Gastroesophageal sphincter (tissue), 4 donors: Measurements from ENCODE around the gene ELP2. TPM values are rescaled to one million over a fixed set of nuclear protein-coding genes. Genes with fewer than 3 reads are reported as not detected.

ENCODE experiments used
- ATAC-seq: fragments of 150-250 bp; one replicate; pipeline ENCODE4 v1.9.1; 2016; ENCODE audit warnings: mild to moderate bottlenecking, moderate library complexity
- H3K27ac ChIP-seq, 4 donors: fragments of 200-600 bp; sonication (generic) in 3 of 4; 1 replicate in 3 of 4; 2 replicates in 1 of 4; pipeline ENCODE4 v1.5.1; 2016 to 2019
- H3K27me3 ChIP-seq: fragments of 200-600 bp; sonication (generic); one replicate; pipeline ENCODE4 v1.5.1; 2019
- H3K36me3 ChIP-seq, 2 donors: fragments of 200-600 bp; sonication (generic); one replicate each; pipeline ENCODE4 v1.5.1; 2019; ENCODE audit warnings: control low read depth in 1 of 2
- H3K4me1 ChIP-seq, 3 donors: fragments of 200-600 bp; sonication (generic); 1 replicate in 2 of 3; 2 replicates in 1 of 3; pipeline ENCODE4 v1.5.1; 2016 to 2019; ENCODE audit warnings: control low read depth in 2 of 3
- H3K4me3 ChIP-seq, 2 donors: fragments of 200-600 bp; sonication (generic); one replicate each; pipeline ENCODE4 v1.5.1; 2019; ENCODE audit warnings: mild to moderate bottlenecking in 1 of 2, moderate library complexity in 1 of 2
- H3K9me3 ChIP-seq, 3 donors: fragments of 200-600 bp; sonication (generic); one replicate each; pipeline ENCODE4 v1.5.1; 2017 to 2019; ENCODE audit warnings: control low read depth in 2 of 3
- CTCF ChIP-seq, 4 experiments: fragments of 200-600 bp in 2 of 4; fragments of 450-650 bp in 2 of 4; sonication (generic) in 1 of 4; IDR thresholded peaks; one replicate each; pipeline ENCODE4 v1.5.1; 2017 to 2019; ENCODE audit warnings: antibody characterized with exemption in 4 of 4, mild to moderate bottlenecking in 2 of 4, moderate library complexity in 2 of 4
- EP300 ChIP-seq: sonication (generic); formaldehyde crosslinking; IDR thresholded peaks from one replicate; pipeline ENCODE4 v1.6.1; 2017; ENCODE audit warnings: antibody characterized with exemption, mild to moderate bottlenecking
- POLR2A ChIP-seq, 2 donors: fragments of 450-650 bp; IDR thresholded peaks; one replicate each; pipeline ENCODE4 v1.6.1; 2017; ENCODE audit warnings: antibody characterized with exemption in 2 of 2, mild to moderate bottlenecking in 2 of 2, moderate library complexity in 1 of 2
- POLR2AphosphoS5 ChIP-seq: sonication (generic); formaldehyde crosslinking; IDR thresholded peaks from one replicate; pipeline ENCODE4 v1.6.1; 2017; ENCODE audit warnings: antibody characterized with exemption
- WGBS, 2 donors: methylation state at CpG; one replicate each; pipeline ENCODE4 v1.1.5; 2018; ENCODE audit warnings: low coverage in 1 of 2; 5-methylcytosine and 5-hydroxymethylcytosine counted together
- total RNA-seq, 4 donors: library from RNA; depleted of rRNA; stranded (reverse); fragments of >200 nt; gene quantifications; one replicate each; pipeline ENCODE4 v1.1.0, GENCODE V29; 2016

The ELP2 gene
- total RNA-seq, 4 donors from 2014 or later, result 35.6 to 74.1 (median 65.1) TPM

GRCh38 chr18:36183987-36184386, 54.3 kb downstream of the ELP2 start:
- no peaks in the 10 kb centered on the region for H3K27me3 ChIP-seq
- ATAC-seq, result no peak
- 57 to 92% methylated on average over 1 to 2 of the region's 2 CpGs for WGBS, 2 donors
- no peaks in the 10 kb centered on the region for H3K36me3 ChIP-seq
- no peak for TF ChIP-seq CTCF (IDR thresholded peaks at IDR 0.05)
- TF ChIP-seq POLR2AphosphoS5, result no peak
- no peak for TF ChIP-seq POLR2A (IDR thresholded peaks at IDR 0.05)
- H3K4me1 ChIP-seq, result peaks cover 5 to 42% (median 19%) of the 10 kb centered on the region in 3 donors
- no peaks in the 10 kb centered on the region for H3K9me3 ChIP-seq
- no peak overlapping the region for H3K27ac ChIP-seq
- H3K4me3 ChIP-seq, result no peak overlapping the region

GRCh38 chr18:36185157-36185556, 55.5 kb downstream of the ELP2 start:
- peaks cover 4 to 34% (median 12%) of the 10 kb centered on the region in 3 donors for H3K4me1 ChIP-seq
- H3K9me3 ChIP-seq, result no peaks in the 10 kb centered on the region
- ATAC-seq, result no peak
- H3K27ac ChIP-seq, result no peak overlapping the region
- no peak overlapping the region for H3K4me3 ChIP-seq
- TF ChIP-seq POLR2AphosphoS5 (no peak), EP300 (no peak), POLR2A (IDR thresholded peaks at IDR 0.05) (no peak), CTCF (IDR thresholded peaks at IDR 0.05) (no peak)
- H3K27me3 ChIP-seq, result no peaks in the 10 kb centered on the region
- no peaks in the 10 kb centered on the region for H3K36me3 ChIP-seq
- 93 to 100% methylated on average over 2 of the region's 3 CpGs for WGBS, 2 donors

GRCh38 chr18:36185901-36186460, 56.3 kb downstream of the ELP2 start:
- H3K27me3 ChIP-seq, result no peaks in the 10 kb centered on the region
- no peak overlapping the region for H3K27ac ChIP-seq
- no peak for ATAC-seq
- H3K36me3 ChIP-seq, result no peaks in the 10 kb centered on the region
- TF ChIP-seq EP300, result no peak
- no peak for TF ChIP-seq CTCF (IDR thresholded peaks at IDR 0.05)
- TF ChIP-seq POLR2AphosphoS5, result no peak
- TF ChIP-seq POLR2A (IDR thresholded peaks at IDR 0.05), result no peak
- peak overlapping the region in 1 of 2 donors; percentile 74 for H3K4me3 ChIP-seq
- peaks cover 0 to 26% (median 8%) of the 10 kb centered on the region in 3 donors for H3K4me1 ChIP-seq
- H3K9me3 ChIP-seq, result no peaks in the 10 kb centered on the region
- WGBS, 2 donors, result no CpG with 5 or more reads among the region's 18 CpGs

- no CpG with 5 or more reads among the region's 47 CpGs for WGBS, 2 donors
These were observed 56.9 kb downstream of the ELP2 start for GRCh38 chr18:36186461-36187192.

More at GRCh38 chr18:36186461-36187192, 56.9 kb downstream of the ELP2 start:
- Histone ChIP-seq H3K4me3 (peak overlapping the region; percentile 70 to 74), H3K4me1 (peaks cover 0 to 25% (median 8%) of the 10 kb centered on the region in 3 donors), H3K27me3 (no peaks in the 10 kb centered on the region), H3K9me3 (no peaks in the 10 kb centered on the region), H3K36me3 (no peaks in the 10 kb centered on the region), H3K27ac (peak overlapping the region in 2 of 4 donors; percentile 49 to 69)
- no peak for TF ChIP-seq POLR2A (IDR thresholded peaks at IDR 0.05)
- no peak for TF ChIP-seq POLR2AphosphoS5
- TF ChIP-seq EP300, result no peak
- no peak for TF ChIP-seq CTCF (IDR thresholded peaks at IDR 0.05)
- peak; percentile 29 for ATAC-seq
